HEK293 (cell line): ENCODE measurements around the gene EYA3.

Experiments used
- CTCF ChIA-PET: fragments of 350-600 bp; formaldehyde crosslinking; extraction: SDS; loops from one replicate; lab custom pipeline; 2021; ENCODE audit warnings: antibody characterized with exemption; lab: Yijun Ruan, JAX
- POLR2A ChIA-PET: fragments of 300-600 bp; formaldehyde crosslinking; extraction: SDS; loops from one replicate; lab custom pipeline; 2020; ENCODE audit warnings: antibody characterized with exemption, inconsistent platforms; lab: Yijun Ruan, JAX
- H3K27ac ChIP-seq: fragments of 200-500 bp; sonication (Bioruptor generic); 2 replicates; pipeline ENCODE4 v1.5.1; 2014; ENCODE audit warnings: low read depth, low read length, control low read depth, inconsistent platforms; ENCODE audit errors: extremely low read depth
- H3K36me3 ChIP-seq, 2 experiments: fragments of 200-500 bp in 1 of 2; sonication (Bioruptor generic) in 1 of 2; 1 replicate in 1 of 2; 2 replicates in 1 of 2; pipeline ENCODE4 v1.5.1; 2014 to 2017; ENCODE audit warnings: inconsistent platforms in 2 of 2, low read length in 2 of 2; ENCODE audit not compliant: control insufficient read depth in 2 of 2, insufficient read depth in 1 of 2
- H3K4me1 ChIP-seq: fragments of 200-500 bp; sonication (Bioruptor generic); 2 replicates; pipeline ENCODE4 v1.5.1; 2014; ENCODE audit warnings: mild to moderate bottlenecking, low read length, inconsistent platforms; ENCODE audit not compliant: control insufficient read depth, insufficient read depth
- H3K4me3 ChIP-seq: 2 replicates; pipeline ENCODE4 v1.5.1; 2011; ENCODE audit warnings: low read depth, mild to moderate bottlenecking, control low read depth, low read length, moderate library complexity
- H3K9me3 ChIP-seq: fragments of 200-500 bp; sonication (Bioruptor generic); 2 replicates; pipeline ENCODE4 v1.5.1; 2014; ENCODE audit warnings: low read depth, low read length, inconsistent platforms; ENCODE audit not compliant: control insufficient read depth, insufficient read depth
- GLIS2 ChIP-seq: fragments of 450-650 bp; formaldehyde crosslinking; IDR thresholded peaks from 2 replicates; pipeline ENCODE4 v1.5.1; 2016; ENCODE audit warnings: missing biosample characterization, missing genetic modification characterization
- INSM2 ChIP-seq: fragments of 450-650 bp; formaldehyde crosslinking; IDR thresholded peaks from 2 replicates; pipeline ENCODE4 v1.5.1; 2016; ENCODE audit warnings: missing biosample characterization, missing genetic modification characterization
- MEIS1 ChIP-seq: sonication (generic); formaldehyde crosslinking; IDR thresholded peaks from 2 replicates; pipeline ENCODE4 v1.8.1; 2022; ENCODE audit warnings: missing genetic modification reagents, mild to moderate bottlenecking, borderline replicate concordance
- PRDM2 ChIP-seq: fragments of 450-650 bp; formaldehyde crosslinking; IDR thresholded peaks from 2 replicates; pipeline ENCODE4 v1.5.1; 2016; ENCODE audit warnings: missing biosample characterization, missing genetic modification characterization, borderline replicate concordance
- SETDB1 ChIP-seq: IDR thresholded peaks from one replicate; pipeline ENCODE4 v1.6.1; 2017; ENCODE audit warnings: mild to moderate bottlenecking, low read length, moderate library complexity, mixed read lengths; ENCODE audit not compliant: insufficient read length
- YY1 ChIP-seq: fragments of 450-650 bp; formaldehyde crosslinking; IDR thresholded peaks from 2 replicates; pipeline ENCODE4 v1.5.1; 2018; ENCODE audit warnings: missing biosample characterization, missing genetic modification characterization
- ZEB2 ChIP-seq: fragments of 450-650 bp; formaldehyde crosslinking; IDR thresholded peaks from 2 replicates; pipeline ENCODE4 v1.5.1; 2016; ENCODE audit warnings: missing biosample characterization, missing genetic modification characterization
- ZNF302 ChIP-seq: fragments of 450-650 bp; formaldehyde crosslinking; IDR thresholded peaks from 2 replicates; pipeline ENCODE4 v1.5.1; 2016; ENCODE audit warnings: missing biosample characterization, missing genetic modification characterization, low read depth
- ZNF398 ChIP-seq: fragments of 450-650 bp; formaldehyde crosslinking; IDR thresholded peaks from 2 replicates; pipeline ENCODE4 v1.5.1; 2017; ENCODE audit warnings: missing biosample characterization, missing genetic modification characterization
- ZNF449 ChIP-seq: fragments of 450-650 bp; formaldehyde crosslinking; IDR thresholded peaks from 2 replicates; pipeline ENCODE4 v1.5.1; 2017; ENCODE audit warnings: missing biosample characterization, mild to moderate bottlenecking, missing genetic modification characterization, moderate library complexity
- ZNF555 ChIP-seq: fragments of 450-650 bp; formaldehyde crosslinking; conservative IDR thresholded peaks from 2 replicates; pipeline ENCODE4 v1.5.1; 2017; ENCODE audit warnings: missing biosample characterization, mild to moderate bottlenecking, missing genetic modification characterization, inconsistent platforms
- ZNF585B ChIP-seq: fragments of 450-650 bp; formaldehyde crosslinking; IDR thresholded peaks from 2 replicates; pipeline ENCODE4 v1.5.1; 2016; ENCODE audit warnings: missing biosample characterization, missing genetic modification characterization
- ZNF664 ChIP-seq: fragments of 450-650 bp; formaldehyde crosslinking; IDR thresholded peaks from 2 replicates; pipeline ENCODE4 v1.5.1; 2016; ENCODE audit warnings: missing biosample characterization, missing genetic modification characterization
- ZNF76 ChIP-seq: fragments of 450-650 bp; formaldehyde crosslinking; IDR thresholded peaks from 2 replicates; pipeline ENCODE4; 2016; ENCODE audit warnings: low read depth, missing biosample characterization, missing genetic modification characterization, borderline replicate concordance

Gene EYA3

GRCh38 chr1:27954186-27954585 is 134.2 kb downstream of the EYA3 start (continued):
- TF ChIP-seq SETDB1, result no peak
- no peak for TF ChIP-seq PRDM2 (tag by site-specific recombination)
- no peak for TF ChIP-seq ZEB2 (tag by site-specific recombination)
- TF ChIP-seq GLIS2 (tag by site-specific recombination), result no peak
- TF ChIP-seq ZNF302 (tag by site-specific recombination), result no peak
- no peak for TF ChIP-seq ZNF398 (tag by site-specific recombination)
- TF ChIP-seq ZNF76 (tag by site-specific recombination), result no peak

GRCh38 chr1:27952147-27952546 is 136.3 kb downstream of the EYA3 start:
- Histone ChIP-seq H3K9me3 (no peaks in the 10 kb centered on the region), H3K27ac (no peak overlapping the region), H3K36me3 (no peaks in the 10 kb centered on the region), H3K4me1 (no peaks in the 10 kb centered on the region), H3K4me3 (no peak overlapping the region)
- ChIA-PET CTCF (interaction anchor here (0.6 kb wide), 2 partner anchors 28 to 1142 kb away, joined by 3 read pairs; no protein-coding TSS in a partner anchor), POLR2A (no interaction called here)
- TF ChIP-seq ZNF585B (tag by site-specific recombination) (no peak), INSM2 (tag by site-specific recombination) (no peak), ZNF555 (no peak), ZNF449 (tag by site-specific recombination) (no peak), YY1 (tag by site-specific recombination) (no peak), MEIS1 (no peak), ZNF664 (tag by site-specific recombination) (0 out of 2 replicates have a peak, but pooled peaks have one; percentile 3)
